Transverse colon (tissue), 4 donors: Measurements from ENCODE around the gene KCND2.

ENCODE experiments used
- CTCF ChIP-seq, 5 experiments: fragments of 200-600 bp in 3 of 5; fragments of 450-650 bp in 2 of 5; sonication (generic) in 3 of 5; IDR thresholded peaks; 1 replicate in 2 of 5; 2 replicates in 3 of 5; pipeline ENCODE4 v1.5.1; 2016 to 2017; ENCODE audit warnings: antibody characterized with exemption in 5 of 5, inconsistent platforms in 3 of 5, mild to moderate bottlenecking in 2 of 5, moderate library complexity in 1 of 5
- EP300 ChIP-seq: sonication (generic); formaldehyde crosslinking; IDR thresholded peaks from one replicate; pipeline ENCODE4 v1.6.1; 2017; ENCODE audit warnings: antibody characterized with exemption, low read depth
- POLR2A ChIP-seq: fragments of 450-650 bp; IDR thresholded peaks from one replicate; pipeline ENCODE4 v1.6.1; 2016; ENCODE audit warnings: antibody characterized with exemption, mild to moderate bottlenecking, moderate library complexity
- POLR2AphosphoS5 ChIP-seq, 3 donors: sonication (generic); formaldehyde crosslinking; IDR thresholded peaks; one replicate each; pipeline ENCODE4 v1.6.1; 2016; ENCODE audit warnings: antibody characterized with exemption in 3 of 3

- TF ChIP-seq CTCF (IDR thresholded peaks at IDR 0.05), result no peak
- TF ChIP-seq POLR2AphosphoS5 (IDR thresholded peaks at IDR 0.05), result no peak
- TF ChIP-seq EP300, result no peak
- no peak for TF ChIP-seq POLR2A
Measured at GRCh38 chr7:120724448-120724847, 451.5 kb downstream of the KCND2 start.
